GM11168 (cell line): ENCODE results near the gene CADPS2.

ENCODE experiments used
- in situ Hi-C: fragments of 300-500 bp; cut with MboI; formaldehyde crosslinking; loops from one replicate; pipeline ENCODE4 v1.12.0; 2022; ENCODE audit warnings: low sequenced_read_pairs; ENCODE audit not compliant: unreplicated experiment

The CADPS2 gene

DNA sequence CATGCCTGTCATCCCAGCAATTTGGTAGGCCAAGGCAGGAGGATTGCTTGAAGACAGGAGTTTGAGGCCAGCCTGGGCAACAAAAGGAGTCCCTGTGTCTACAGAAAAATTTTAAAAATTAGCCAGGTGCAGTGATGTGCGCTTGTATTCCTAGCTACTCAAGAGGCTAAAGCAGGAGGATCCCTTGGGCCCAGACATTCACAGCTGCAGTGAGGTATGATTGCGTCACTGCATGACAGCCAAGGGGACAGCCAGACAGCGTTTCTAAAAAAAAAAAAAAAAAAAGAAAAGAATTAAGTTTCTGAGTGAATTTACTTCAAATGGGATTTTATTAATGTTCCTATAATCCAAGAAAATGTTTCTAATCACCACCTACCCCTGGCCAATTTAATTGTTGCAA is 96.1 kb downstream of the CADPS2 start:
- in situ Hi-C loops: no loop called here

DNA sequence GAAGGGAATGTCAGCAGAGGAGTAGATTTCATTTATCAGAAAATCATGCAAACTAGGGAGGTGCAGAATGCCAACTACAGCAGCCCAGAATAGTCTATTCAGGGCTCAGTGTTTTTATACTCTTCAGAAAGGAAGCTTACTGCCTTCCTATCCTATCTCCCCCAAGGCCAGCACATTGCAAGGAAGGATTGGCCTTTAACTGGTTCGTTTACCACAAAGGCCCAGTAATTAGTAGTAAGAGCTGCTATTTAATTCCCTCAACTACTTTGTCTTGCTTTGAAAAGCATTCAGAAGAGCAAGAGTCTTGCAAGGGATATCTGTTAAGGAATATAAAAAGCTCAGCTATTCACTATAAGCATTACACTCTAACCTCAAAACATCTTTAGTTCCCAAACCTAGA is 97.1 kb downstream of the CADPS2 start:
- in situ Hi-C loops: no loop called here

DNA sequence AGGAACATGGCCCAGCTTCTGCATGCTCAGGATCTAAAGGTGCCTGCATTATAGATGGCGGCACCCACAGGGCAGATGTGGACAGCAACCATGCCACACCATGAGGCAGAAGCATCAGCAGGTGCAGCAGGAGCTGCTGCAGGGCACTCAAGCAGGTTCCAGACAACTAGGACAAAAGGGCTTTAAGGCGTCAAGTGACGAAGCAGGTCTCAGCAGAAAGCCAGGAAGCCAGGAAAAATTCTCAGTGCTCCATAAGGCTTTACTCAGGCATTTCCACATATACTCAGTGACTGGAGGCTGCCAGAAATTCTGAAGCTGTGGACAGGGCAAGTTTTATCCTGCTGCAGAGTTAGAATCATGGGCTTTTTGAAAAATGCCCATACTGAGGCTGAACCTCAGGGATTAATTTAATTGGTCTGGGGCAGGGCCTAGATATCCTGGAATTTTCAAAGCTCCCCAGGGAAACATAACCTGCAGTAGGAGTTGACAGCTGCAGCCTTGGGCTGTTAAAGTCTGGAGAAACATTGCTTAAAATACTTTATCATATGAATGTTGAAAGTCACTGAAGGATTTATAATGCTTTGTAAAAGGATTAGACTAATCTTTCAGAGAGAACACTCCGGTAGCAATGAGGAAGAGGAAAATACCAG is 115.4 kb downstream of the CADPS2 start:
- in situ Hi-C loops: no loop called here

DNA sequence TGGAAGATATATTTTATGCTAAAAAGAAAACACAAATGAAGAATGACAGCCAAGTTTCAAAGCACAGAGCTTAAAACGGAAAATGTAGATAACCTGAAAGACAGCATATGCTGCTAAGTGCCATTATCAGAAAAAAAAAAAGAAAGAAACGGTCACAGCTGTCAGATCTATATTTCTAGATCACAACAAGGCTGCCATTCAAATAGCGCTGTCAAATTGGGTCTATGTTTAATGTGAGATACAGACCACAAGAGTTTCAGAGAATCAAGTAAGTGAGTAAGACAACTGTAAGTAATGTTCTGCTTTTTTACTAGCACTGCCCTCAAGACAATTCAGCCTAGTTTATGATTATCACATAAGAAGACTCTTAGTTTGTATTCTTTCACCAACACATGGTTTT is 117.4 kb downstream of the CADPS2 start:
- in situ Hi-C loops: no loop called here

DNA sequence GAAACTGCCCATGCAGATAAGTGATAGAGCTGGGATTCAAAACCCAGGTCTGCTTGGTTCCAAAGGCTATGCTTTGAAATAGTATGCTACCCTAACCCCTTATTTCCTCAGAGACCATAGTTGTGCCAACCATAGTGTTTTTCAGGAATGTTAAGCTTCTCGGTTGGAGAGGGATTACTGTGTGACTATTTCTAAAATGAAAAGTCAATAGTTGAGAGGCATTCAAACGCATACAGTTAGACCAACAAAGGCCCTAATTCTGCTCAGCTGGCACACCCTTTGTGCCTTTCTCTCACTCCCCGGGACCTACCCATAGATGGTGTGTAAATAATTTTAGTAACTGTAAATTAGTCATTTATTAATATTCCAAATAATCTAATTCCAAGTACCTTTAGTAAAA is 118.9 kb downstream of the CADPS2 start:
- in situ Hi-C loops: no loop called here

DNA sequence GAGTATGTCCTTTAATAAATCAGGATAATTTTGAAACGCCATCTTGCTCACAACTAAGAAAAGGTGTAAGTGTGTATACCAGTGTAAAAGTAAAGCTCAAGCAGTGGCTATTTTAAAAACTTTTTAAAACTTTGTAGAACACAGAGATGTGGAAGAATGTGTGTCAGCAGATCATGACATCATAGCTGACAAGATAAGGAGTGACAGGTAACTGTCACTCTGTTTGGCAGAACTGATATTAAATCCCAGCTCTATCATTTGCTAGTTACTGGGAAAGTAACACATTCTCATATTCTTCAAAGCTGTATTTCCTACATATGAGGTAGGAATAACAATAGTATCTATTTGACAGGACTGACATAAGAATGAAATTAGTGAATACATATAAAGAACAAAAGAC is 119.7 kb downstream of the CADPS2 start:
- in situ Hi-C loops: no loop called here

DNA sequence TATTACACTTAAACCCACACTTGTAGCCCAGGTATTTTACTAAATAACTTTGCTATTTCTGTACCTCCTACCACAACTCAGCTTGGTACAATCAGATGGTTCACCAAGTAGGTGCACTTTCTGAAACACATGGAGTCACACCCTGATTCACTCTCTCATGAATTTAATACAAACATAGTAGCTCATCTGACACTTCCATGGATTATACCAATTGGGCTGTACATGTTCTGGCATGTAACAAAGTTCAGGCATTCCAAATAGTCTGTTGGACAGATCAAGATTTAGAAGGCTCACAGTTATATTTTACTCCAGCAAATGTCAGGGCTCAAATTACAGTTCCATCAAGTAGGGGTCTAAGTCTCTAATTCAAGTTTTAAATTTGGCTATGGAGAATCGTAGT is 121.4 kb downstream of the CADPS2 start:
- in situ Hi-C loops: no loop called here

DNA sequence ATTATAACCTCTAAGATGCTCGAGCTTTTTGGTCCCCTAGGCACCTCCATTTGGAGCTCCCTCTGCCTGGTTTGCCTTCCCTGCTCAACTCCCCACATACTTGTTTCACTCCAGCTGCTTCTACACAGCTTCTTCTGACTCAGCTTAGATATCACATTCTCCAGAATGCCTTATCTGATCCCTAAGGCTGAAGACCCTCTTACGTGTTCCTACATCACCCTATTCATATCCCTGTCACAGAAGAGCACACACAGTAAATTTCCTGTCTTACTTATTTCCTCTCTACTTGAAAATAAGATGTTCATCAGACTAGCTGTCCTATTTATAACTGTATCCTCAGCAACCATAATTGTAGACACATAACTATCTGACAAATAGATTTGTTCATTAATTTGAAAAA is 122.2 kb downstream of the CADPS2 start:
- in situ Hi-C loops: no loop called here

DNA sequence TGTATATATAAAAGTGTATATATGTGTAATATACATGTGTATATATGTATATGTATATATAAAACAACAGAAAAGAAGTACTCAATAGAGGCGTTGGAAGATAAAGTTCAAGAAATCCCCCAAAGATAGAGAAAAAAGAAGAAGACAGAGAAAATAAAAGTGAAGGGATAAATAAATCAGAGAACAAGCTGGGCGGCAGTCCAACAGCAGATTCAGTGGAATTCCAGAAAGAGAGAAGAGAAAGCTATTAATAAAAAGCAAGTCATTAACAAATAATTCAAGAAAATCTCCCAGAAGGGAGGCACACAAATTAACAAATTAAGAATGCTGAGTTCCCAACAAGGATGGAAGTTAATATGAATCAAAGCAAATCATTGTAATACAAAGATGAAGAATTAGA is 124.2 kb downstream of the CADPS2 start:
- in situ Hi-C loops: no loop called here

DNA sequence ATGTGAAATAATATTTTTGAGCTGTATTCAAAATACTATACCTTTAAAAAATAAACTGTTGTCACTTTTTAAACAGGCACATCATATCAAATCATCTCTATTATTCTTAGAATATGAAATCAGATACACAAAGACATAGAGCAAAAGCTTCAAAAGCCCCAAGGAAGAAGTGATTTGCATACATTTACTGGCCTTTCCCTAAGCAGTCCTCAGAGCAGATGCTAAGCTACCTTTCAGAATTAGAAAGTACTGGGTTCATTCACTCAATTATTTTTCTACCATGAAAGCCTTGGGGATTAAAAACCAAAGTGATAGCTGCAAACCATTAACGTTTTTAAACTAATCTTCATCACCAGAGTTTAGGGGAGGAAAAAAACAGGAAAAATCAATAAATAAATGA is 127.8 kb downstream of the CADPS2 start:
- in situ Hi-C loops: no loop called here

DNA sequence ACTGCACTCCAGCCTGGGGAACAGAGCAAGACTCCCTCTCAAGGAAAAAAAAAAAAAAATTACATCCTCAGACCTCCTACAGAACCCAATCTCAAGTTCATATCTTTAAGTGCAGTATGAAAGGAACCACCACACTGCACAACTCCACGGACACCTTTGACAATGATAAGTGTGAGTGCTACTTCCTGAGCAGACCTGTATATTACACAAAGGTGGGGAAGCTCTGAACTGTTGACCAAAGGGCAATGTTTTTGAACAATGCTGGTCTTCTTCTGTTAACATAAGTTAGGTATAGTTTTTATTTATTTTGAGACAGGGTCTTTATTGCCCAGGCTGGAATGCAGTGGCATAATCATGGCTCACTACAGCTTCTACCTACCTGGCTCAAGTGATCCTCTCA is 129.4 kb downstream of the CADPS2 start:
- in situ Hi-C loops: no loop called here

DNA sequence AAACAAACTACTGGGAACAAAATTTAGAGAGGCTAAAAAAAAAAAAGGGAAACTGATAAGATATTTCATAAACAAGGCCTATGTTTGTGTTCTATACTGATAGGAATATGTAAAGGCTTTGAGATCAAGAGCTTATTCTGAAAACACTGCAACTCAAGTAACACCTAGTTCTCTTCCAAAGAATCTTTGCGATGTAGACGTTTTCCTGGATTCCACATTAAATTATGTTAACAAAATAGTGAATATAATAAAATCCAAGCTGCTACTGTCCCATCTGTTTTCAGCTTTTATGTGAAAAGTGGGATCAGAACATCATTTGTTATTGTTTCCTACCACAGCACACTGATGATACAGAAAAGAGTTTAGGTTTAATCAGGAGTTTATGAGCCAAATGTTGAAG is 130.6 kb downstream of the CADPS2 start:
- in situ Hi-C loops: no loop called here

DNA sequence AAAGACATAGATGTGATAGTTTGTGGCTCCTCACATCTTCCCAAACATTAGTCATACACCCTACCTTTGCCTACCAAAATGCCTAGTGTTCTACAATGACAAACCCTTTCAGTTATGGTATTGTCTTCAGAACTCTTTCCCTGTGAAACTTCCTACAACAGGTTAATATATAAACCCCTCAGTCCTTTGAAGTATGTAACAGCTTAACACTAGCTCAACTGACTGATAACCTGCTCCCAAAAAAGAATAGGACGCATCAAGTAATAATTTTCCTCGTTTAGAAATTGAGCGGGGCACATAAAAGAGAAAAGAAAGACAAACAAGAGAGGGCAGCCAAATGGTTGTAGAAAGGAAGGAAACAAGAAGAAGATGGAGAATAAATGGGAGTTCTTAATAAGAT is 133.7 kb downstream of the CADPS2 start:
- in situ Hi-C loops: no loop called here

DNA sequence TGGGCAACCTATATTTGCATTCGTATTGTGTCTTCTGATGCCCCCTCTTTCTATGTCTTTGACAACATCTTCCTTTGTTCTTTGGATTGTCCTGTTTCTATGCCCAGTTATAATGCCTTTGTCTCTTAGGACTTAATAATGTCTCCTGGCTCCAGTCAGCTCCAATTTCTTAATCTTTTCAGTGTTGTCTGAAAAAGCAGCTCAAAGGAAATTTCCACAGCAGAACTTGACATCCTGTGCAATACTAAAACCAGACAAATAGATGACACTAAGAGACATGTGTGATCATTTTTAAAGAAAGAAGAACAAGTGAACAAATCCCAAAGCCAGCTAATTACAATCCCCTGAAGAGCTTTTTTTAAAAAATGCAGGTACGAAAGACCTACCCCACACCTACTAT is 135.9 kb downstream of the CADPS2 start:
- in situ Hi-C loops: no loop called here

DNA sequence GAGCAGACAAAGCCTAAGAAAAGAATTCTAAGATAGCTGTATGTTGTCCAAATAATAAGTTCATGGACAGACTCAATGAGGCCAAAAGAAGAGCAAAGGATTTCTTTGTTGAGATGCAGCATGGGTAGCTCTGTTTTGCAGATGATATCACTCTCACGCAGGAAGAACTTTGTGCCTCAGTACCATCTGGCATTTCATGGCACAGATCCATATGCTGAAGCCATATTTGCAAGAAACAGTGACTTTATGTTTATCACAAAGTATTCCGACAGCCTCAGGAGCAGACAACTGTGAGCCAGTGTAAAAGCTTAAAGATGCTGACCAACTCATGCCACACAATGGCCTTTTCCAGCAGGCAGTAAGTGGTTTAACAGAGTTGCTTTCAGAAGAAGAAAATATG is 138.1 kb downstream of the CADPS2 start:
- in situ Hi-C loops: no loop called here

DNA sequence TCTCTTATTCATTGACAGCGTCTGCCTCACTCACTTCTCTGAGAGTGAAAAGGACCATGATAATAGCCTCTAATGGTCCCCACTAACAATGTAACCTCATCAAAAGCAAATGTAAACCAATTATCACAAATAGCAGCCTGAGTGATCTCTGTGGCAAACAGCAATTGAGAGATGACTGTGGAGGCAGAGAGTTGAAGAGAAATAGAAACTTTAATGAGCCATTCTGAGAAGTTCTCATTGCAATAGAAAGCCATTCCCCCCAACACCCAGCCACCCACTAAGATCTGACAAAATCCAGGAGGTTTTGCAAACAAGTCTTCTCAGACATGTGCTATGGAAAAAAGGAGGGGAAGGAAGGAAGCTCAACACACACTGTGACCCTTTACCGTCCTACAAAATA is 139.3 kb downstream of the CADPS2 start:
- in situ Hi-C loops: no loop called here

DNA sequence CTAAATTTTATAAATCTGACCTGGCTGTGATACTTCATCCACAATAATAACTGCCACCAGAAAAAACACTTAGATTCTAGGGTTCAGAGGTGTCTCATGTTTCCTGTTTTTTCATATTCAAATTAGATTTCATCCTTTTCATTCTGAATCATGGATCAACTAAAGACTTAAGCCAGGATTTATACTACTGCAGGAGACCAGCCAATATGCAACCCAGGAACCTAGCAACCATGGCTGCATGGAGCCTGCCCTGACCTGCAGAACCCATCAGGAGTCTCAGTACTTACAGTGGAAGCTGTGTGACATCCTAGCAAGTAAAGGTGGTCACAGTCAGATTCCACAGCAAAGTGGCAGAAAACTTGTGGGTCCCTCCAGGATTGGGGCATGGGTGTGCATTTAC is 143.0 kb downstream of the CADPS2 start:
- in situ Hi-C loops: no loop called here

DNA sequence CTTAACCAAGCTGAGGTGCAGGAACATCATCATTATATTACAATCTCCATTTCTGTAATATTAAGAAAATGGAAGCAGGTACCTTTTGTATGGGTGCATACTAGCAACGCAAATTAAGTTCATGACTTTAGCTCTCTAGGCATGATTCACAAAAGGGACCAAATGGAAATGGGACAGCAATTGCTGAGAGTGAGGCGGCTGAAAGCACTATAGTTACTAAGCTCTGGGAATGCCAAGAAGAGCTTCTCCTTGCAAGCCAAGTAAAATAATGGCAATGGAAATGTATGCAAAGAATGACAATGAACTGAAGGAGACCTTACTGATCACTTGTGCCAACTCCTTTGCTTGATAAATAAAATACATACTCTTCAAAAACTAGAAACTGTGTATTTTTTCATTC is 147.3 kb downstream of the CADPS2 start:
- in situ Hi-C loops: no loop called here

DNA sequence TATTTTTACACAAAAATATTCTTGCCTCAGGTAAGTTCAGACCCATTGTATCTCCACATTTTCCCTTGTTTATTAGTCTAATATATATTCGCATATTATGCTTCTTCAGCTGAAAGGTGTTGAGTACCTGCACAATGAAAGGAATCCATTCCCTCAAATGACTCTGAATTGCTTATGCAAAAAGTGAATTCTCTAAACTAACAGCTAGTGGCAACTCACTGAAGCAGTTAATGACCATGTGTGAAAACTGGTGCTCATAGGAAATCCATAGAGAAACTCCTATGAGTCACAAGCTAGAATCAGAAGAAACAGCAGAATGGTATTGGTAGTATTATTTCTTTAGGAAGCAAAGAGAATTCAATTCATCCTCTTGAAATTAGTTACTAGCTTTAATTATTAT is 150.1 kb downstream of the CADPS2 start:
- in situ Hi-C loops: no loop called here

DNA sequence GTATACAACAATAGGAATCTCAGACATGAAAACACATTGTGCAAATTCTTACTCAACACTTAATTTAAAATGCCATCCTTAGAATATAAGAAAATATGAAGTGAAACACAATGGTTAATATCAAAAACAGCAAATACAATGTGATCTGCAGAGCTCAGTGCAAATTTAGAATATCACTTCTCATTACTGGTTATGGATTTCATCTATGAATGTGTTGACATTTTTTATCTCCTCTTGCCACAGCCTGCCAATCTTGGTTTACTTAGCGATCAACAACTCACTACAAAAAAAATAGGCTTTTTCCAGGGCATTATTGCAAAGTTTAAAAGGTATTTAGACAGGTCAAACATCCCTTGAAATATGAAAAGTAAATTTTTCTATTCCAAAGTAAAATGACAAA is 158.5 kb downstream of the CADPS2 start:
- in situ Hi-C loops: no loop called here

DNA sequence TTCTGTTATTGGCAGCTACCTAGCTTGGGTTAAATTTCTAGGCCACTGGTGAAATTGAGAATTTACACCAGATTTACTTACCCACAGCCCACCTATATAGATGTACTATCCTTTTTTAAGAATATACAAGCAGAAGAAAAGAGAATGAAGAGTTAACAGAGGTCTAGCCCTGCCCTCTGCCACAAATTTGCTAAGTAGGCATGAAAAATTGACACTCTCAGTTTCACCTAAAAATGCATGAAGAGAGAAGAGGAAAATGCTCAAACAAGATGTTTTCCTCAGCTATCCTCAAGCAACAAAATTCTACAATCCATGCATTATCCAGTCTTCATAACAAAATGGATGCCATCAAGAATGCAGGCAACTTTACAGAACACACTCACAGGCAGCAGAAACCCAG is 158.9 kb downstream of the CADPS2 start:
- in situ Hi-C loops: no loop called here

DNA sequence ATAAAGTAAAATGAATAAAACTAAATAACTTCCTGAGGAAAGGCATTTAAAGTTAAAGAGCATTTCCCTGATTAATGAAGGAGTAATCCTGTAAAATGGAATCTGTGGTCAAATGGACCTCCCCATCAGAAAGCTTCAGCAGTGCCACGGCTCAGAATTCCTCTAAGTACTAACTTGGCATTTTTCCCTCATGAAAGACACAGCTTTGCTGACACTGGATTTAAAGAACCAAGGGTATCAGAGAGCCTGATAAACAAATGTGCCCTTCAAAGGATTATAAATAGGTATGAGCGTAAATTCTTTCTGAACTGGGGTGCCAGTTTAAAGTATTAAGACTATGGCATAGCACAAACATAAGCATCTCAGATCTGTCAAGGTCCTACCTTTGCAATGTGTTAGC is 159.4 kb downstream of the CADPS2 start:
- in situ Hi-C loops: no loop called here

DNA sequence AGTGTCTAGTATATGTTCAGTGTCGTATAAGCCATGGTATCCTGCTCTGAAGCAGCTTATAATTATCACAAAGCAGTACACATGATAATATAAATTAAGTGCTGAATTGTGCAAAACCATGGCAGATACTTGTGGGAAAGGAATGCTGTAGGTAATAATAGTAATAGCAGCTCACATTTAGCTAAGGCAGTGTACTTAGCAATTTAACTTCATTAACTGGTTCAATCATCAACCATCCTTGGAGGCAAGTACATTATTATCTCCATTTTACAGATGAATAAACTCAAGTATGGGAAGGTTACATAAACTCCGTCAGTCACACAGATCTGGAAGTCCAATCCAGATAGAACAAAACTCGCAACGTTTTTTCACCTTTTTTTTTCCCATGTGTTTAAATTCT is 161.9 kb downstream of the CADPS2 start:
- in situ Hi-C loops: no loop called here
